GM12878 (cell line): ENCODE measurements around the gene SP100. TPM values are rescaled to one million over a fixed set of nuclear protein-coding genes. Genes with fewer than 3 reads are reported as not detected.

Experiments used
- ASH2L ChIP-seq: fragments of 300-600, 200-600 bp; sonication (generic); IDR thresholded peaks from 2 replicates; pipeline ENCODE4 v1.6.1; 2017; ENCODE audit warnings: low read depth, mild to moderate bottlenecking, borderline replicate concordance
- CEBPB ChIP-seq, 2 experiments: fragments of 150-350 bp in 1 of 2; IDR thresholded peaks; 2 replicates each; pipeline ENCODE4 v1.6.1; 2012 to 2014; ENCODE audit warnings: low read depth in 2 of 2, low read length in 2 of 2, borderline replicate concordance in 1 of 2, inconsistent platforms in 1 of 2
- CEBPZ ChIP-seq: fragments of 150-350 bp; IDR thresholded peaks from 2 replicates; pipeline ENCODE4 v1.6.1; 2016; ENCODE audit warnings: low read depth, low read length
- IRF4 ChIP-seq: IDR thresholded peaks from 2 replicates; pipeline ENCODE4 v1.6.1; 2011; ENCODE audit warnings: low read depth, low read length
- MYB ChIP-seq: fragments of 150-350 bp; IDR thresholded peaks from 2 replicates; pipeline ENCODE4 v1.6.1; 2014; ENCODE audit warnings: mild to moderate bottlenecking, low read depth, low read length, borderline replicate concordance
- NR2C1 ChIP-seq: fragments of 450-650 bp; IDR thresholded peaks from 2 replicates; pipeline ENCODE4 v1.6.1; 2017; ENCODE audit warnings: antibody characterized with exemption, mild to moderate bottlenecking, moderate library complexity
- NRF1 ChIP-seq: conservative IDR thresholded peaks from 2 replicates; pipeline ENCODE4 v1.6.1; 2011; ENCODE audit warnings: mild to moderate bottlenecking, low read depth, low read length, improper control_type of control experiment
- TCF12 ChIP-seq: IDR thresholded peaks from 2 replicates; pipeline ENCODE4 v1.6.1; 2011; ENCODE audit warnings: low read depth, mild to moderate bottlenecking, low read length
- ZBTB40 ChIP-seq: fragments of 450-650 bp; IDR thresholded peaks from 2 replicates; pipeline ENCODE4 v1.6.1; 2016; ENCODE audit warnings: mild to moderate bottlenecking, moderate library complexity, borderline replicate concordance
- ZNF207 ChIP-seq: fragments of 450-650 bp; IDR thresholded peaks from 2 replicates; pipeline ENCODE4 v1.6.1; 2014; ENCODE audit warnings: antibody characterized with exemption, mild to moderate bottlenecking, borderline replicate concordance
- ZNF24 ChIP-seq: fragments of 450-650 bp; IDR thresholded peaks from 2 replicates; pipeline ENCODE4 v1.6.1; 2017; ENCODE audit warnings: antibody characterized with exemption, mild to moderate bottlenecking
- polyA plus RNA-seq, 11 experiments: library from polyadenylated mRNA; depleted of rRNA in 4 of 11; unstranded in 6 of 11; stranded (reverse) in 5 of 11; fragments of >200 nt; fragmentation: Nextera tagmentation in 4 of 11; fragmentation: Illumina TruSeq in 1 of 11; extraction: Ambion mirVana in 4 of 11; extraction: Trizol in 1 of 11; gene quantifications; 1 replicate in 1 of 11; 2 replicates in 10 of 11; pipeline versions ENCODE4 v1.2.1 to v1.2.3, GENCODE V29; 2011 to 2016; ENCODE audit warnings: inconsistent platforms in 2 of 11, missing spikeins in 2 of 11, low read depth in 1 of 11
- total RNA-seq, 4 experiments: library from RNA; depleted of rRNA in 3 of 4; stranded (reverse); fragments of >200 nt in 3 of 4; fragmentation: Illumina TruSeq in 1 of 4; extraction: Trizol in 1 of 4; gene quantifications; 2 replicates each; pipeline versions ENCODE4 v1.2.1 to v1.2.3, GENCODE V29; 2013 to 2021

SP100 gene
- total and polyA plus RNA-seq, 10 of the 15 experiments (the other 5 are each of a cell fraction or from before 2014, with no cell fraction given) = 109 to 239 (median 180) TPM

- TF ChIP-seq ZBTB40 (no peak), NRF1 (no peak), ZNF24 (no peak), CEBPB (IDR thresholded peaks at IDR 0.05; ENCODE audit: borderline replicate concordance in 1 of 2, low read depth in 2 of 2, low read length in 2 of 2) (no peak), NR2C1 (no peak), MYB (no peak), CEBPZ (no peak), ZNF207 (no peak), IRF4 (no peak), ASH2L (no peak), TCF12 (no peak)
Observed at GRCh38 chr2:230494980-230495379, 79.0 kb downstream of the SP100 start (continued).
